Uterus (tissue), 4 donors: Measurements from ENCODE around the gene FKBP5. TPM values are rescaled to one million over a fixed set of nuclear protein-coding genes. Genes with fewer than 3 reads are reported as not detected.

Source experiments
- DNase-seq, 2 donors: peaks; one replicate each; pipeline ENCODE4 v3.0.0-alpha.2; 2019 to 2020
- H3K27ac ChIP-seq, 2 donors: fragments of 200-600 bp; sonication (generic); 1 replicate in 1 of 2; 2 replicates in 1 of 2; pipeline ENCODE4 v1.5.1; 2016 to 2018
- H3K27me3 ChIP-seq, 2 donors: fragments of 200-600 bp; sonication (generic); one replicate each; pipeline ENCODE4 v1.5.1; 2018 to 2019; ENCODE audit warnings: control low read depth in 1 of 2
- H3K36me3 ChIP-seq, 2 donors: fragments of 200-600 bp; sonication (generic); one replicate each; pipeline ENCODE4 v1.5.1; 2019; ENCODE audit warnings: control low read depth in 1 of 2
- H3K4me1 ChIP-seq, 2 donors: fragments of 200-600 bp; sonication (generic); one replicate each; pipeline ENCODE4 v1.5.1; 2018 to 2019; ENCODE audit warnings: control low read depth in 1 of 2
- H3K4me3 ChIP-seq, 2 donors: fragments of 200-600 bp; sonication (generic); 1 replicate in 1 of 2; 2 replicates in 1 of 2; pipeline ENCODE4 v1.5.1; 2018 to 2019; ENCODE audit warnings: mild to moderate bottlenecking in 1 of 2
- H3K9me3 ChIP-seq, 2 donors: fragments of 200-600 bp; sonication (generic); one replicate each; pipeline ENCODE4 v1.5.1; 2019; ENCODE audit warnings: control low read depth in 1 of 2
- POLR2A ChIP-seq, 2 donors: fragments of 450-650 bp; IDR thresholded peaks; one replicate each; pipeline ENCODE4 v1.6.1; 2016; ENCODE audit warnings: antibody characterized with exemption in 2 of 2, mild to moderate bottlenecking in 1 of 2, moderate library complexity in 1 of 2
- intact Hi-C: fragments of 100-400 bp; cut with DNase I; formaldehyde crosslinking; loops from one replicate; pipeline ENCODE4 v1.15.1; 2023; ENCODE audit warnings: low total_unique reads
- total RNA-seq, 4 donors: library from RNA; depleted of rRNA in 3 of 4; stranded (reverse); fragments of >200 nt in 3 of 4; gene quantifications; one replicate each; pipeline versions ENCODE4 v1.1.0 to v1.2.4, GENCODE V29; 2014 to 2023
- TF ChIP-seq, protein P1 (sequence below), 4 experiments: fragments of 200-600 bp in 2 of 4; fragments of 450-650 bp in 2 of 4; sonication (generic) in 2 of 4; IDR thresholded peaks; one replicate each; pipeline ENCODE4 v1.5.1; 2016 to 2019; ENCODE audit warnings: antibody characterized with exemption in 4 of 4, mild to moderate bottlenecking in 2 of 4, moderate library complexity in 1 of 4
- donor health status: DM: yes; HTN: yes; CAD: no.

Gene FKBP5
- total RNA-seq, 4 donors from 2014 or later: 35.1 to 197 (median 84.5) TPM

GRCh38 chr6:35592178-35592577, 96.5 kb downstream of the FKBP5 start:
- no peaks in the 10 kb centered on the region for H3K36me3 ChIP-seq
- DNase-seq: no peak
- H3K4me1 ChIP-seq: peaks cover 19 to 38% of the 10 kb centered on the region in 2 donors
- no peaks in the 10 kb centered on the region for H3K9me3 ChIP-seq
- H3K27ac ChIP-seq: peak overlapping the region; percentile 92 to 98
- no peak for TF ChIP-seq POLR2A (IDR thresholded peaks at IDR 0.05)
- TF ChIP-seq, protein P1, sequence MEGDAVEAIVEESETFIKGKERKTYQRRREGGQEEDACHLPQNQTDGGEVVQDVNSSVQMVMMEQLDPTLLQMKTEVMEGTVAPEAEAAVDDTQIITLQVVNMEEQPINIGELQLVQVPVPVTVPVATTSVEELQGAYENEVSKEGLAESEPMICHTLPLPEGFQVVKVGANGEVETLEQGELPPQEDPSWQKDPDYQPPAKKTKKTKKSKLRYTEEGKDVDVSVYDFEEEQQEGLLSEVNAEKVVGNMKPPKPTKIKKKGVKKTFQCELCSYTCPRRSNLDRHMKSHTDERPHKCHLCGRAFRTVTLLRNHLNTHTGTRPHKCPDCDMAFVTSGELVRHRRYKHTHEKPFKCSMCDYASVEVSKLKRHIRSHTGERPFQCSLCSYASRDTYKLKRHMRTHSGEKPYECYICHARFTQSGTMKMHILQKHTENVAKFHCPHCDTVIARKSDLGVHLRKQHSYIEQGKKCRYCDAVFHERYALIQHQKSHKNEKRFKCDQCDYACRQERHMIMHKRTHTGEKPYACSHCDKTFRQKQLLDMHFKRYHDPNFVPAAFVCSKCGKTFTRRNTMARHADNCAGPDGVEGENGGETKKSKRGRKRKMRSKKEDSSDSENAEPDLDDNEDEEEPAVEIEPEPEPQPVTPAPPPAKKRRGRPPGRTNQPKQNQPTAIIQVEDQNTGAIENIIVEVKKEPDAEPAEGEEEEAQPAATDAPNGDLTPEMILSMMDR (IDR thresholded peaks at IDR 0.05): no peak
- no peak overlapping the region for H3K4me3 ChIP-seq
- intact Hi-C loops: no loop called here
- no peaks in the 10 kb centered on the region for H3K27me3 ChIP-seq

DNA sequence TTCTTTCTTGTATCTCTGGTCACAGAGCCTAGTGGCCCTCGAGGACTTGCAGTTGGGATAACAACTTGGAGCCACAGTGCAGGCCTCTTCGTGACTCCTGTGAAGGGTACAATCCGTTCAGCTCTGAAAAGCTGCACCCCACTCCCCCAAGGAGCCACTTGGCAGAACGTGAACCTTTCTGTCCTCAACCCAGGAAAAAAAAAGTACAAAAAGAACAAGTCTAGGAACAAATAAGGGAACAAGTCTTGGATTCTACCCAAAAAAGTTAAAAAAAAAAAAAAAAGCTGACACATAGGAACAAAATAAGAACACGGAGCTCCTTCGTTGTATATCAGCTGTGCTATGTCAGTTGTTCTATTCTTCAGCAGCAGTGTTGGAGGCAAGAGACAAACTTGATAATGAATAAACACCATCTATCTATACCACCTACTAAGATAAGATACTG, 98.1 kb downstream of the FKBP5 start:
- no peaks in the 10 kb centered on the region for H3K27me3 ChIP-seq
- no peak overlapping the region for H3K4me3 ChIP-seq
- H3K36me3 ChIP-seq: no peaks in the 10 kb centered on the region
- peak overlapping the region; percentile 92 to 98 for H3K27ac ChIP-seq
- intact Hi-C loops: no loop called here
- peak in 1 of 2 donors; percentile 32 for TF ChIP-seq POLR2A (IDR thresholded peaks at IDR 0.05)
- TF ChIP-seq, protein P1 (IDR thresholded peaks at IDR 0.05): no peak
- H3K9me3 ChIP-seq: no peaks in the 10 kb centered on the region
- DNase-seq: peak; percentile 79 to 92
- peaks cover 11 to 23% of the 10 kb centered on the region in 2 donors for H3K4me1 ChIP-seq

- intact Hi-C loops: no loop called here
- Histone ChIP-seq H3K4me3 (no peak overlapping the region), H3K27ac (peak overlapping the region; percentile 92 to 98), H3K36me3 (no peaks in the 10 kb centered on the region), H3K27me3 (no peaks in the 10 kb centered on the region), H3K9me3 (no peaks in the 10 kb centered on the region), H3K4me1 (peaks cover 11 to 21% of the 10 kb centered on the region in 2 donors)
- TF ChIP-seq POLR2A (IDR thresholded peaks at IDR 0.05): no peak
- TF ChIP-seq, protein P1 (IDR thresholded peaks at IDR 0.05): no peak
- no peak for DNase-seq
Observed at GRCh38 chr6:35589904-35590303, 98.8 kb downstream of the FKBP5 start.

GRCh38 chr6:35589201-35589739, 99.4 kb downstream of the FKBP5 start:
- H3K4me3 ChIP-seq: no peak overlapping the region
- no peak for DNase-seq
- intact Hi-C loops: no loop called here
- peaks cover 11 to 21% of the 10 kb centered on the region in 2 donors for H3K4me1 ChIP-seq
- peak overlapping the region; percentile 92 to 98 for H3K27ac ChIP-seq
- H3K9me3 ChIP-seq: no peaks in the 10 kb centered on the region
- H3K36me3 ChIP-seq: no peaks in the 10 kb centered on the region
- TF ChIP-seq, protein P1 (IDR thresholded peaks at IDR 0.05): no peak
- TF ChIP-seq POLR2A (IDR thresholded peaks at IDR 0.05): no peak
- H3K27me3 ChIP-seq: no peaks in the 10 kb centered on the region

GRCh38 chr6:35587167-35587566, 101.5 kb downstream of the FKBP5 start:
- H3K27ac ChIP-seq: peak overlapping the region; percentile 92 to 98

More at GRCh38 chr6:35587167-35587566, 101.5 kb downstream of the FKBP5 start:
- Histone ChIP-seq H3K27me3 (no peaks in the 10 kb centered on the region), H3K4me1 (peaks cover 11 to 19% of the 10 kb centered on the region in 2 donors), H3K9me3 (no peaks in the 10 kb centered on the region), H3K4me3 (no peak overlapping the region), H3K36me3 (no peaks in the 10 kb centered on the region)
- no peak for TF ChIP-seq POLR2A (IDR thresholded peaks at IDR 0.05)
- TF ChIP-seq, protein P1 (IDR thresholded peaks at IDR 0.05): no peak
- intact Hi-C loops: no loop called here
- DNase-seq: no peak
